HepG2 (cell line): ENCODE results near the gene ESRP2. TPM values are rescaled to one million over a fixed set of nuclear protein-coding genes. Genes with fewer than 3 reads are reported as not detected.

Experiments used
- AGO2 ChIP-seq: fragments of 200-400 bp; formaldehyde crosslinking; optimal IDR thresholded peaks from 2 replicates; pipeline ENCODE3; 2017; ENCODE audit warnings: mild to moderate bottlenecking, low read depth, low read length, moderate library complexity
- ARHGAP35 ChIP-seq: sonication (generic); formaldehyde crosslinking; IDR thresholded peaks from 2 replicates; pipeline ENCODE4 v1.9.0; 2022; ENCODE audit warnings: mild to moderate bottlenecking, inconsistent platforms, moderate library complexity, missing genetic modification reagents, borderline replicate concordance
- EP300 ChIP-seq, 3 experiments: sonication (generic) in 1 of 3; formaldehyde crosslinking in 1 of 3; IDR thresholded peaks; 2 replicates each; pipeline versions ENCODE4 v1.5.1 to v1.6.1; 2011 to 2020; ENCODE audit warnings: low read depth in 2 of 3, low read length in 2 of 3, borderline replicate concordance in 1 of 3, improper control_type of control experiment in 1 of 3, mild to moderate bottlenecking in 1 of 3, missing genetic modification reagents in 1 of 3, moderate library complexity in 1 of 3
- FLYWCH1 ChIP-seq: sonication (generic); formaldehyde crosslinking; IDR thresholded peaks from 2 replicates; pipeline ENCODE4 v1.8.1; 2023; ENCODE audit warnings: mild to moderate bottlenecking, missing genetic modification reagents
- FOXM1 ChIP-seq: sonication (generic); formaldehyde crosslinking; IDR thresholded peaks from 2 replicates; pipeline ENCODE4 v1.5.0; 2020; ENCODE audit warnings: missing genetic modification reagents
- FUBP1 ChIP-seq: sonication (generic); formaldehyde crosslinking; IDR thresholded peaks from 2 replicates; pipeline ENCODE4 v1.5.1; 2020; ENCODE audit warnings: missing genetic modification reagents, mild to moderate bottlenecking, borderline replicate concordance
- GATA4 ChIP-seq: sonication (generic); IDR thresholded peaks from 2 replicates; pipeline ENCODE4 v1.6.1; 2016; ENCODE audit warnings: antibody characterized with exemption, low read depth, borderline replicate concordance
- HMGA1 ChIP-seq: sonication (generic); formaldehyde crosslinking; conservative IDR thresholded peaks from 2 replicates; pipeline ENCODE4 v1.4.0; 2020; ENCODE audit warnings: missing genetic modification reagents
- MXI1 ChIP-seq: IDR thresholded peaks from 3 replicates; pipeline ENCODE4 v1.6.1; 2012; ENCODE audit warnings: low read depth, low read length, inconsistent platforms, borderline replicate concordance
- NFIC ChIP-seq: IDR thresholded peaks from 2 replicates; pipeline ENCODE4 v1.6.1; 2012; ENCODE audit warnings: mild to moderate bottlenecking, low read length, inconsistent platforms
- NFRKB ChIP-seq: fragments of 450-650 bp; IDR thresholded peaks from 2 replicates; pipeline ENCODE4 v1.6.1; 2017
- PREB ChIP-seq: sonication (generic); formaldehyde crosslinking; IDR thresholded peaks from 2 replicates; pipeline ENCODE4 v1.4.0; 2020; ENCODE audit warnings: missing genetic modification reagents
- SALL1 ChIP-seq: sonication (generic); formaldehyde crosslinking; IDR thresholded peaks from 2 replicates; pipeline ENCODE4 v1.8.0; 2022; ENCODE audit warnings: mild to moderate bottlenecking, missing genetic modification reagents
- ZBTB33 ChIP-seq: sonication (generic); formaldehyde crosslinking; IDR thresholded peaks from 2 replicates; pipeline ENCODE4 v1.4.0; 2020; ENCODE audit warnings: missing genetic modification reagents
- ZBTB7B ChIP-seq: sonication (generic); formaldehyde crosslinking; IDR thresholded peaks from 2 replicates; pipeline ENCODE4 v1.4.0; 2020; ENCODE audit warnings: missing genetic modification reagents
- ZFP62 ChIP-seq: sonication (generic); formaldehyde crosslinking; IDR thresholded peaks from 2 replicates; pipeline ENCODE4 v1.4.0; 2020; ENCODE audit warnings: missing genetic modification reagents
- ZNF276 ChIP-seq: sonication (generic); formaldehyde crosslinking; IDR thresholded peaks from 2 replicates; pipeline ENCODE4 v1.4.0; 2020; ENCODE audit warnings: mild to moderate bottlenecking, low read depth, missing genetic modification reagents
- ZNF280B ChIP-seq: sonication (generic); formaldehyde crosslinking; IDR thresholded peaks from 2 replicates; pipeline ENCODE4 v1.5.0; 2020; ENCODE audit warnings: missing genetic modification reagents, mild to moderate bottlenecking, borderline replicate concordance
- ZNF317 ChIP-seq: sonication (generic); formaldehyde crosslinking; IDR thresholded peaks from 2 replicates; pipeline ENCODE4 v1.5.0; 2020; ENCODE audit warnings: mild to moderate bottlenecking, missing genetic modification reagents
- ZNF430 ChIP-seq: sonication (generic); formaldehyde crosslinking; IDR thresholded peaks from 2 replicates; pipeline ENCODE4 v1.9.0; 2021; ENCODE audit warnings: mild to moderate bottlenecking, missing genetic modification reagents
- ZNF484 ChIP-seq: sonication (generic); formaldehyde crosslinking; IDR thresholded peaks from 2 replicates; pipeline ENCODE4 v1.5.1; 2020; ENCODE audit warnings: mild to moderate bottlenecking, low read depth, missing genetic modification reagents, borderline replicate concordance
- ZNF546 ChIP-seq: sonication (generic); formaldehyde crosslinking; conservative IDR thresholded peaks from 2 replicates; pipeline ENCODE4 v1.8.1; 2023; ENCODE audit warnings: mild to moderate bottlenecking, missing genetic modification reagents
- polyA plus RNA-seq, 8 experiments: library from polyadenylated mRNA; depleted of rRNA in 3 of 8; stranded (reverse) in 7 of 8; unstranded in 1 of 8; fragments of >200 nt; fragmentation: Illumina TruSeq in 4 of 8; extraction: Trizol in 4 of 8; gene quantifications; 2 replicates each; pipeline versions ENCODE4 v1.2.1 to v1.2.3, GENCODE V29; 2011 to 2016; ENCODE audit warnings: low read depth in 4 of 8, missing spikeins in 1 of 8, mixed read lengths in 1 of 8; ENCODE audit not compliant: insufficient read depth in 1 of 8
- total RNA-seq, 5 experiments: library from RNA; depleted of rRNA; stranded (reverse); fragments of >200 nt; fragmentation: Illumina TruSeq; extraction: Trizol; gene quantifications; 2 replicates each; pipeline ENCODE4 v1.2.3, GENCODE V29; 2016; ENCODE audit warnings: low read depth in 1 of 5

ESRP2 gene
- total and polyA plus RNA-seq, 2 of the 13 experiments (the other 11 are each of a cell fraction or from before 2014, with no cell fraction given) = 21.1 to 32.4 TPM

GRCh38 chr16:68263559-68264127, 27.7 kb upstream of the ESRP2 start (continued):
- TF ChIP-seq ZBTB33 (CRISPR knock-in tag) = no peak
- TF ChIP-seq ZNF484 = no peak
- TF ChIP-seq NFRKB = no peak
- TF ChIP-seq SALL1 (CRISPR knock-in tag) = no peak
- no peak for TF ChIP-seq NFIC
- 0 out of 4 replicates have a peak, but pooled peaks of 1 of the 2 experiments have one; percentile 4 for TF ChIP-seq EP300 (IDR thresholded peaks at IDR 0.05; ENCODE audit: low read depth in 2 of 2, low read length in 2 of 2)
- no peak for TF ChIP-seq EP300 (CRISPR knock-in tag; IDR thresholded peaks at IDR 0.05; ENCODE audit: borderline replicate concordance)
- TF ChIP-seq ARHGAP35 = no peak
- 0 out of 2 replicates have a peak, but pooled peaks have one; percentile 27 for TF ChIP-seq ZNF546
- no peak for TF ChIP-seq GATA4
- no peak for TF ChIP-seq FOXM1 (CRISPR knock-in tag)
- TF ChIP-seq ZFP62 (CRISPR knock-in tag) = no peak
- TF ChIP-seq PREB (CRISPR knock-in tag) = no peak
- no peak for TF ChIP-seq ZNF276 (CRISPR knock-in tag)
- peak; percentile 40; the same call in 1 of the 2 replicates for TF ChIP-seq ZBTB7B (CRISPR knock-in tag)
- no peak for TF ChIP-seq FLYWCH1 (CRISPR knock-in tag)
- no peak for TF ChIP-seq MXI1
- TF ChIP-seq HMGA1 = no peak
- TF ChIP-seq FUBP1 (CRISPR knock-in tag) = no peak
- no peak for TF ChIP-seq AGO2
- 0 out of 2 replicates have a peak, but pooled peaks have one; percentile 65 for TF ChIP-seq ZNF317 (CRISPR knock-in tag)
- no peak for TF ChIP-seq ZNF280B (CRISPR knock-in tag)
- no peak for TF ChIP-seq ZNF430 (CRISPR knock-in tag)
